ENCODE results near the gene LRCH1. TPM values are rescaled to one million over a fixed set of nuclear protein-coding genes. Genes with fewer than 3 reads are reported as not detected.

The LRCH1 gene
- total RNA-seq, 6 experiments from 2014 or later: 11.3 to 13.9 (median 12.5) TPM

GRCh38 chr13:46586751-46587514, 34.0 kb downstream of the LRCH1 start:
- DNase-seq: no peak
- Mint-ChIP-seq H3K36me3 (ENCODE audit: low read depth) (no peaks in the 10 kb centered on the region), H3K27ac (no peak overlapping the region), H3K9me3 (no peaks in the 10 kb centered on the region), H3K4me1 (ENCODE audit: low read depth) (peaks cover 39% of the 10 kb centered on the region), H3K27me3 (ENCODE audit: insufficient read depth) (no peaks in the 10 kb centered on the region), H3K4me3 (no peak overlapping the region)
- TF ChIP-seq CTCF (IDR thresholded peaks at IDR 0.05): no peak

DNA sequence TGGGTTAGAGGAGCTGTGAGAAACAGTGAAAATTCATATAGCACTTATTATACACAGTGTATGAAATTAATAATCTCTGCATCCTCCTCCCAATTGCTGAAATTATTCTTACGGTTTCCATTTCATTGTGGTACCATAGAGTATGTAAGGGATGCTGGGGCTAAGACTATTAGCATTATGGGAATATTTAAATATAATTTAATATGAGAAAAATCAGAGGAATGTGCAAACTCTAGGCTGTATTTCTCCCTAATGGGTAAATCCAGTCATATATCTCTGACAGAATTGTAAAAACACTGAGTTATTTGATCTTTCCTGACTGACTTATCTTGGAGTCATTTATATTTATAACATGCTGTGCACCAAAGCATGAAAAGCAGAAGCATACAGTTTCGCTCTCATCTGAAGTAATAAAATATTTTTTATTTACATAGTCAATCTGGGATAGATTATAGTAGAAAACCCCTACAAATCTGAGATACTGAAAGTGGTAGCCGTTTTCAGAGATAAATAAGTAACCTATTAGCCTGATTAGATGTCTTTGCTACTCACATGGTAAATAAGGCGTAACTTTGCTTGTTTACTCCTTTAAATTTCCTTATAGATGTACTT, 34.9 kb downstream of the LRCH1 start:
- Mint-ChIP-seq H3K4me1 (ENCODE audit: low read depth) (peaks cover 46% of the 10 kb centered on the region), H3K27ac (no peak overlapping the region), H3K9me3 (no peaks in the 10 kb centered on the region), H3K4me3 (no peak overlapping the region), H3K36me3 (ENCODE audit: low read depth) (no peaks in the 10 kb centered on the region), H3K27me3 (ENCODE audit: insufficient read depth) (no peaks in the 10 kb centered on the region)
- no peak for TF ChIP-seq CTCF (IDR thresholded peaks at IDR 0.05)
- no peak for DNase-seq

- Mint-ChIP-seq H3K36me3 (ENCODE audit: low read depth) (no peaks in the 10 kb centered on the region), H3K27me3 (ENCODE audit: insufficient read depth) (no peaks in the 10 kb centered on the region), H3K9me3 (no peaks in the 10 kb centered on the region), H3K4me1 (ENCODE audit: low read depth) (peaks cover 43% of the 10 kb centered on the region), H3K4me3 (no peak overlapping the region), H3K27ac (no peak overlapping the region)
- no peak for TF ChIP-seq CTCF (IDR thresholded peaks at IDR 0.05)
- no peak for DNase-seq
These were observed 39.4 kb downstream of the LRCH1 start for GRCh38 chr13:46592385-46592784.

- no peak for DNase-seq
- no peaks in the 10 kb centered on the region for H3K36me3 Mint-ChIP-seq (ENCODE audit: low read depth)
- no peak for TF ChIP-seq CTCF (IDR thresholded peaks at IDR 0.05)
- H3K4me3 Mint-ChIP-seq: no peak overlapping the region
- no peaks in the 10 kb centered on the region for H3K9me3 Mint-ChIP-seq
- H3K4me1 Mint-ChIP-seq (ENCODE audit: low read depth): peaks cover 37% of the 10 kb centered on the region
- no peaks in the 10 kb centered on the region for H3K27me3 Mint-ChIP-seq (ENCODE audit: insufficient read depth)
- no peak overlapping the region for H3K27ac Mint-ChIP-seq
These were observed 40.4 kb downstream of the LRCH1 start for GRCh38 chr13:46593398-46593797.

GRCh38 chr13:46594374-46595078, 41.6 kb downstream of the LRCH1 start:
- no peak for DNase-seq
- Mint-ChIP-seq H3K4me1 (ENCODE audit: low read depth) (peaks cover 37% of the 10 kb centered on the region), H3K4me3 (no peak overlapping the region), H3K36me3 (ENCODE audit: low read depth) (no peaks in the 10 kb centered on the region), H3K27me3 (ENCODE audit: insufficient read depth) (no peaks in the 10 kb centered on the region), H3K27ac (no peak overlapping the region), H3K9me3 (no peaks in the 10 kb centered on the region)
- TF ChIP-seq CTCF (IDR thresholded peaks at IDR 0.05): no peak
